Common myeloid progenitor, CD34-positive (primary cell): ENCODE data around the gene MCCD1.
"Not testable (repeated sequence)": the region's sequence is repeated elsewhere in the genome, so short reads cannot be mapped to it uniquely, and the experiment has no call there.

Experiments
- CTCF ChIA-PET: fragments of 350-600 bp; sonication (Branson Sonifier 250); formaldehyde crosslinking; loops from one replicate; lab custom pipeline; 2021; ENCODE audit warnings: antibody characterized with exemption; lab: Charles Lee
- POLR2A ChIA-PET: fragments of 350-600 bp; sonication (Branson Sonifier 250); formaldehyde crosslinking; loops from one replicate; lab custom pipeline; 2021; ENCODE audit warnings: antibody characterized with exemption; lab: Charles Lee
- DNase-seq, 3 donors: peaks; one replicate each; pipeline versions ENCODE4 v3.0.0 to v3.0.0-alpha.2; 2013
- H3K27ac ChIP-seq, 2 experiments: 1 replicate in 1 of 2; 2 replicates in 1 of 2; pipeline ENCODE4 v1.7.0; 2013; ENCODE audit warnings: inconsistent platforms in 2 of 2, low read length in 2 of 2, mild to moderate bottlenecking in 2 of 2, low read depth in 1 of 2, moderate library complexity in 1 of 2; ENCODE audit not compliant: severe bottlenecking in 2 of 2, insufficient read depth in 1 of 2, poor library complexity in 1 of 2
- H3K27me3 ChIP-seq, 5 experiments: replicated peaks in 2 of 5; 1 replicate in 3 of 5; 2 replicates in 2 of 5; pipeline versions ENCODE4 v1.6.1 to v1.7.0; 2013; ENCODE audit warnings: low read length in 4 of 5, mild to moderate bottlenecking in 2 of 5, moderate library complexity in 2 of 5, inconsistent platforms in 1 of 5; ENCODE audit not compliant: insufficient read depth in 5 of 5, control insufficient read depth in 4 of 5
- H3K36me3 ChIP-seq, 4 experiments: 1 replicate in 2 of 4; 2 replicates in 2 of 4; pipeline versions ENCODE4 v1.6.1 to v1.7.0; 2013; ENCODE audit warnings: low read length in 3 of 4, control low read depth in 1 of 4, mild to moderate bottlenecking in 1 of 4; ENCODE audit not compliant: control insufficient read depth in 4 of 4, insufficient read depth in 4 of 4
- H3K4me1 ChIP-seq, 4 experiments: 1 replicate in 3 of 4; 2 replicates in 1 of 4; pipeline versions ENCODE4 v1.6.1 to v1.7.1; 2013; ENCODE audit warnings: low read length in 3 of 4, mild to moderate bottlenecking in 3 of 4, control low read depth in 1 of 4, inconsistent platforms in 1 of 4, moderate library complexity in 1 of 4; ENCODE audit not compliant: control insufficient read depth in 4 of 4, insufficient read depth in 4 of 4; ENCODE audit errors: control extremely low read depth in 1 of 4
- H3K4me3 ChIP-seq, 7 experiments: 1 replicate in 4 of 7; 2 replicates in 3 of 7; pipeline versions ENCODE4 v1.5.1 to v1.7.0; 2013; ENCODE audit warnings: mild to moderate bottlenecking in 7 of 7, low read length in 6 of 7, moderate library complexity in 6 of 7, inconsistent platforms in 2 of 7, low read depth in 2 of 7, control low read depth in 1 of 7; ENCODE audit not compliant: insufficient read depth in 4 of 7, control insufficient read depth in 1 of 7; ENCODE audit errors: extremely low read depth in 1 of 7
- H3K9me3 ChIP-seq, 5 experiments: 1 replicate in 4 of 5; 2 replicates in 1 of 5; pipeline versions ENCODE4 v1.6.1 to v1.7.1; 2013; ENCODE audit warnings: low read length in 4 of 5, mild to moderate bottlenecking in 2 of 5, inconsistent platforms in 1 of 5, low read depth in 1 of 5, moderate library complexity in 1 of 5; ENCODE audit not compliant: control insufficient read depth in 4 of 5, insufficient read depth in 2 of 5; ENCODE audit errors: control extremely low read depth in 1 of 5
- WGBS: methylation state at CpG from one replicate; pipeline ENCODE4 v1.1.5; 2013; ENCODE audit not compliant: insufficient coverage; 5-methylcytosine and 5-hydroxymethylcytosine counted together

MCCD1 gene

GRCh38 chr6:31509036-31509435 lies 19.7 kb upstream of the MCCD1 start:
- peaks cover 7 to 55% (median 44%) of the 10 kb centered on the region in 4 experiments for H3K36me3 ChIP-seq
- H3K4me1 ChIP-seq, H3K27ac ChIP-seq, DNase-seq, POLR2A ChIA-PET, H3K4me3 ChIP-seq, H3K27me3 ChIP-seq: not testable (repeated sequence)
- CTCF ChIA-PET, result interaction anchor here (1.0 kb wide), 1 partner anchor 11 kb away, joined by 3 read pairs; the partner anchor contains the start of gene MICB
- WGBS, result no CpG with 5 or more reads among the region's 2 CpGs
- peaks cover 0 to 11% (median 0%) of the 10 kb centered on the region in 5 experiments for H3K9me3 ChIP-seq

GRCh38 chr6:31510007-31510406 lies 18.8 kb upstream of the MCCD1 start:
- CTCF ChIA-PET, result no interaction called here
- DNase-seq, result no peak
- H3K9me3 ChIP-seq, result peaks cover 0 to 11% (median 0%) of the 10 kb centered on the region in 5 experiments
- H3K4me1 ChIP-seq, result no peaks in the 10 kb centered on the region
- H3K27ac ChIP-seq, result no peak overlapping the region
- H3K27me3 ChIP-seq, result no peaks in the 10 kb centered on the region
- peaks cover 7 to 54% (median 44%) of the 10 kb centered on the region in 4 experiments for H3K36me3 ChIP-seq
- H3K4me3 ChIP-seq, result no peak overlapping the region
- 100% methylated on average over 3 of the region's 4 CpGs for WGBS
- POLR2A ChIA-PET, result no interaction called here

GRCh38 chr6:31513456-31514165 lies 15.2 kb upstream of the MCCD1 start:
- Histone ChIP-seq H3K36me3 (peaks cover 3 to 27% (median 18%) of the 10 kb centered on the region in 4 experiments), H3K4me3 (no peak overlapping the region), H3K9me3 (peaks cover 0 to 11% (median 0%) of the 10 kb centered on the region in 5 experiments), H3K27me3 (no peaks in the 10 kb centered on the region), H3K4me1 (peaks cover 0 to 3% (median 0%) of the 10 kb centered on the region in 4 experiments), H3K27ac (no peak overlapping the region)
- WGBS, result 100% methylated on average over 4 of the region's 5 CpGs
- DNase-seq, result no peak
- CTCF ChIA-PET, result interaction anchor here (0.7 kb wide), 2 partner anchors 124 to 362 kb away, joined by 3 read pairs; no protein-coding TSS in a partner anchor
- POLR2A ChIA-PET, result no interaction called here

GRCh38 chr6:31521835-31522234 lies 6.9 kb upstream of the MCCD1 start:
- CTCF ChIA-PET, result no interaction called here
- no peak overlapping the region for H3K27ac ChIP-seq
- DNase-seq, result no peak
- no peak overlapping the region for H3K4me3 ChIP-seq
- 83% methylated on average over 1 of the region's 3 CpGs for WGBS
- no peaks in the 10 kb centered on the region for H3K36me3 ChIP-seq
- H3K9me3 ChIP-seq, result no peaks in the 10 kb centered on the region
- peaks cover 0 to 4% (median 0%) of the 10 kb centered on the region in 4 experiments for H3K4me1 ChIP-seq
- POLR2A ChIA-PET, result no interaction called here
- no peaks in the 10 kb centered on the region for H3K27me3 ChIP-seq

DNA sequence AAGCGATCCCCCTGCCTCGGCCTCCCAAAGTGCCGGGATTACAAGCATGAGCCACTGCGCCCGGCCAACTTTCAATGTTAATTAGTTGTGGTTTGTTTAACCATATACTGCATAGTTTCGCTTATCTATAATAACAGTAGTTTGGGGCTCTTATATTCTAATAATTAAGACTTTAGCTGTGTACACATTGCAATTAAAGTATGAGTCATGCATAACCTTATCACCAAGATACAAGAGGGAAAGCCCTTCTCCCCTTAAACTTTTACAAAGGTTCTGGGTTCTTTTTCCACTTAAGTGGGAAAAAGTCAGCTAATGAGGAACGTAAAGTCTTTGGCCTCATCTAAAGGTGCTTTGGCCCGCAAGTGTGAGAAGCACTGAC lies 3.2 kb upstream of the MCCD1 start:
- CTCF ChIA-PET, result interaction anchor here (0.7 to 1.7 kb wide), 3 partner anchors 9 to 31 kb away, joined by 3 to 5 read pairs (median 4); no protein-coding TSS in a partner anchor
- H3K4me1 ChIP-seq, result peaks cover 0 to 4% (median 0%) of the 10 kb centered on the region in 4 experiments

GRCh38 chr6:31525932-31526591 lies 2.7 kb upstream of the MCCD1 start:
- POLR2A ChIA-PET, result no interaction called here
- CTCF ChIA-PET, result interaction anchor here (1.3 to 1.7 kb wide), 2 partner anchors 10 to 32 kb away, joined by 4 to 5 read pairs; no protein-coding TSS in a partner anchor
- WGBS, result 91% methylated on average over 2 of the region's 4 CpGs
- Histone ChIP-seq H3K4me3 (no peak overlapping the region), H3K4me1 (peaks cover 0 to 4% (median 0%) of the 10 kb centered on the region in 4 experiments), H3K36me3 (peaks cover 6 to 18% (median 12%) of the 10 kb centered on the region in 4 experiments), H3K27ac (no peak overlapping the region), H3K9me3 (no peaks in the 10 kb centered on the region), H3K27me3 (no peaks in the 10 kb centered on the region)
- DNase-seq, result peak in 2 of 3 donors; percentile 56 to 63

More for the DNA sequence above, 3.2 kb upstream of the MCCD1 start:
- DNase-seq, result no peak
- WGBS, result 100% methylated on average over 2 of the region's 8 CpGs
- H3K36me3 ChIP-seq, result peaks cover 2 to 13% (median 7%) of the 10 kb centered on the region in 4 experiments
- H3K27ac ChIP-seq, result no peak overlapping the region
- POLR2A ChIA-PET, result no interaction called here
- H3K27me3 ChIP-seq, result no peaks in the 10 kb centered on the region
- no peaks in the 10 kb centered on the region for H3K9me3 ChIP-seq
- no peak overlapping the region for H3K4me3 ChIP-seq
